GM23248 (cell line): Measurements from ENCODE around the gene KCNJ6. TPM values are rescaled to one million over a fixed set of nuclear protein-coding genes. Genes with fewer than 3 reads are reported as not detected.
A peak's percentile ranks its signal among the peaks of the same experiment; 100 is the strongest.

Experiments used
- DNase-seq: peaks from one replicate; pipeline ENCODE4 v3.0.0-alpha.2; 2015
- H2AFZ ChIP-seq: fragments of 200-600 bp; sonication (generic); 2 replicates; pipeline ENCODE4 v1.6.1; 2016; ENCODE audit warnings: antibody characterized with exemption
- H3F3A ChIP-seq: fragments of 200-600 bp; sonication (generic); 2 replicates; pipeline ENCODE4 v1.6.1; 2016; ENCODE audit warnings: mild to moderate bottlenecking, antibody characterized with exemption, mixed run types; ENCODE audit not compliant: insufficient read depth
- H3K27ac ChIP-seq: fragments of 200-600 bp; sonication (generic); 2 replicates; pipeline ENCODE4 v1.5.1; 2016; ENCODE audit warnings: mild to moderate bottlenecking
- H3K27me3 ChIP-seq: fragments of 200-600 bp; sonication (generic); replicated peaks from 2 replicates; pipeline ENCODE4 v1.6.1; 2016; ENCODE audit warnings: mild to moderate bottlenecking; ENCODE audit not compliant: insufficient read depth
- H3K36me3 ChIP-seq: fragments of 200-600 bp; sonication (generic); 2 replicates; pipeline ENCODE4 v1.6.1; 2016; ENCODE audit warnings: low read depth, mild to moderate bottlenecking
- H3K4me1 ChIP-seq: fragments of 200-600 bp; sonication (generic); 2 replicates; pipeline ENCODE4 v1.6.1; 2016; ENCODE audit warnings: mild to moderate bottlenecking; ENCODE audit not compliant: insufficient read depth
- H3K4me2 ChIP-seq: fragments of 200-600 bp; sonication (generic); one replicate; pipeline ENCODE4 v1.6.1; 2016; ENCODE audit warnings: mild to moderate bottlenecking; ENCODE audit not compliant: unreplicated experiment
- H3K4me3 ChIP-seq: fragments of 200-600 bp; sonication (generic); 2 replicates; pipeline ENCODE4 v1.5.1; 2016; ENCODE audit warnings: mild to moderate bottlenecking
- H3K79me2 ChIP-seq: fragments of 200-600 bp; sonication (generic); 2 replicates; pipeline ENCODE4 v1.6.1; 2016; ENCODE audit warnings: mild to moderate bottlenecking; ENCODE audit not compliant: insufficient read depth
- H3K9ac ChIP-seq: fragments of 200-600 bp; sonication (generic); 2 replicates; pipeline ENCODE4 v1.6.1; 2016; ENCODE audit warnings: mild to moderate bottlenecking
- H3K9me2 ChIP-seq: fragments of 200-600 bp; sonication (generic); 2 replicates; pipeline ENCODE4 v1.6.1; 2016; ENCODE audit warnings: mixed run types, mild to moderate bottlenecking, moderate library complexity; ENCODE audit not compliant: insufficient read depth
- H3K9me3 ChIP-seq: fragments of 200-600 bp; sonication (generic); one replicate; pipeline ENCODE4 v1.6.1; 2017; ENCODE audit warnings: low read depth
- H4K20me1 ChIP-seq: fragments of 200-600 bp; sonication (generic); 2 replicates; pipeline ENCODE4 v1.6.0; 2016; ENCODE audit not compliant: insufficient read depth
- EZH2 ChIP-seq: fragments of 200-600 bp; sonication (generic); IDR thresholded peaks from 2 replicates; pipeline ENCODE4 v1.6.1; 2018; ENCODE audit warnings: antibody characterized with exemption, mild to moderate bottlenecking; ENCODE audit not compliant: insufficient read depth, poor library complexity, severe bottlenecking
- EZH2phosphoT487 ChIP-seq: fragments of 200-600 bp; sonication (generic); IDR thresholded peaks from 2 replicates; pipeline ENCODE4 v1.6.1; 2018; ENCODE audit warnings: antibody characterized with exemption, moderate library complexity, mild to moderate bottlenecking, low read depth; ENCODE audit not compliant: insufficient read depth
- WGBS, 2 experiments: methylation state at CpG; one replicate each; pipeline ENCODE4 v1.1.6; 2015 to 2017; ENCODE audit warnings: low lambda C conversion rate in 2 of 2, low coverage in 1 of 2; ENCODE audit errors: missing lambda C conversion rate in 2 of 2; 5-methylcytosine and 5-hydroxymethylcytosine counted together
- in situ Hi-C: fragments of 300-500 bp; cut with MboI; formaldehyde crosslinking; loops from 2 replicates; pipeline ENCODE4 v1.15.0; 2020
- polyA plus RNA-seq: library from polyadenylated mRNA; unstranded; fragments of >200 nt; fragmentation: Nextera tagmentation; extraction: Ambion mirVana; gene quantifications from 2 replicates; pipeline ENCODE4 v1.2.1, GENCODE V29; 2016
- total RNA-seq: library from RNA; depleted of rRNA; stranded (reverse); fragments of >200 nt; shearing (Covaris generic); gene quantifications from 2 replicates; pipeline ENCODE4 v1.2.3, GENCODE V29; 2014

Gene KCNJ6
- total and polyA plus RNA-seq, 2 experiments from 2014 or later, result 0.11 TPM; not detected in 1

DNA sequence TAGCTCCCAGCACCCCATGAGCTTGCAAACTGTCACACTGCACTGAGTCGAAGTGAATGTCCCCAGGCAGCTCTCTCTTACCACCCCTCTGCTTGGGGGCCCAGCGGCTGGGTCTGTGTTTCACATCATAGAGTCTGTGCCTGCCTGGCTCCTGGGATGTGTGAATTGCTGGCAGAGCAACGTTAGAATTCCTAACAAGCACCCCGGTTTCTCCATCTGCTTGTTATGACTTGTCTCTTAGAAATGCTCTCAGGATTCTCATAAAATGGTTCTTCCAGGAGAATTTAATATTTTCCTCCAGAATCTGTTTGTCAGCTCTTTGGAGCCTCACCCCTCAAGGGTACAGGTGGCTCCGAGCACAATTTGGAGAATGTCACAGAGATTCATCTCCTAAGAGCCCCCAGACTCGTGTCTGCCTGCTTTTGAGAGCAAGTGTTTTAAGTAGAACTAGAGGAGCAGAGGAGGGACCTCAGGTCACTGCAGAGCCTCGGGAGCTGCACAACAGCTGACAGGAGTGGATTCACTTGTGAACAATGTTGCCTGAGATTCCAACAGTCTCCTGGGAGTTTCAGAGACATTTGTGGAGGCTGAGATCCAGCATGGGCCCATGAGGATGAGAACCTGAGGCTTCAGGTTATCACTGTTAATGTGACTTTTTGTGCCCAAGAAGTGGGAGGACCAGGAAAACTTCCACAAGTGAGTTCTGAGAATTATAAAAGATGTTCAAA, 131.5 kb downstream of the KCNJ6 start:
- Histone ChIP-seq H3K27ac (peak overlapping the region; percentile 22), H3K36me3 (no peaks in the 10 kb centered on the region), H3F3A (peaks cover 11% of the 10 kb centered on the region), H3K9ac (no peak overlapping the region), H3K4me2 (peak overlapping the region; percentile 12), H3K27me3 (no peaks in the 10 kb centered on the region), H3K4me1 (peaks cover 32% of the 10 kb centered on the region), H3K9me2 (no peaks in the 10 kb centered on the region), H3K9me3 (no peaks in the 10 kb centered on the region), H4K20me1 (no peaks in the 10 kb centered on the region), H3K4me3 (no peak overlapping the region), H2AFZ (peak overlapping the region; percentile 55), H3K79me2 (no peaks in the 10 kb centered on the region)
- in situ Hi-C loops, result no loop called here
- DNase-seq, result peak; percentile 51
- TF ChIP-seq EZH2phosphoT487 (no peak), EZH2 (no peak)
- WGBS, 2 experiments, result 44 to 45% methylated on average over 7 of the region's 7 CpGs

DNA sequence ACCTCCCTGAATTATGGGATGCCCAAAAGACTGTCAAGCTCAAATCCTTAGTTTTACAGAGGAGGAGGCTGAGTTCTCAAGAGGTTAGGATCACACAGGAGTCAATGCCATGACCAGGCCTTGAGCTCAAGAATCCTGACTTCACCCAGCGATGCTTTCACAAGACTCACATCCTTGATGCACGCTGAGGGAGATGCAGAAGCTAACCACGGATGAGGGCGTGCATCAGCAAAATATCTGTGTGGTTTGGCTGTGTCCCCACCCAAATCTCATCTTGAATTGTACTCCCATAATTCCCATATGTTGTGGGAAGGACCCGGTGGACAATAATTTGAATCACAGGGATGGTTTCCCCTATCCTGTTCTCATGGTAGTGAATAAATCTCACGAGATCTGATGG, 133.2 kb downstream of the KCNJ6 start:
- Histone ChIP-seq H4K20me1 (no peaks in the 10 kb centered on the region), H3K9ac (no peak overlapping the region), H3K9me3 (no peaks in the 10 kb centered on the region), H3K36me3 (no peaks in the 10 kb centered on the region), H3K4me2 (no peak overlapping the region), H3K9me2 (no peaks in the 10 kb centered on the region), H3K4me1 (peaks cover 31% of the 10 kb centered on the region), H3K79me2 (no peaks in the 10 kb centered on the region), H3K4me3 (no peak overlapping the region), H3K27me3 (no peaks in the 10 kb centered on the region), H2AFZ (no peak overlapping the region), H3K27ac (no peak overlapping the region), H3F3A (peaks cover 11% of the 10 kb centered on the region)
- in situ Hi-C loops, result no loop called here
- peak; percentile 42 for DNase-seq
- TF ChIP-seq EZH2phosphoT487, result no peak
- no peak for TF ChIP-seq EZH2
- 73 to 77% methylated on average over 6 of the region's 6 CpGs for WGBS, 2 experiments

DNA sequence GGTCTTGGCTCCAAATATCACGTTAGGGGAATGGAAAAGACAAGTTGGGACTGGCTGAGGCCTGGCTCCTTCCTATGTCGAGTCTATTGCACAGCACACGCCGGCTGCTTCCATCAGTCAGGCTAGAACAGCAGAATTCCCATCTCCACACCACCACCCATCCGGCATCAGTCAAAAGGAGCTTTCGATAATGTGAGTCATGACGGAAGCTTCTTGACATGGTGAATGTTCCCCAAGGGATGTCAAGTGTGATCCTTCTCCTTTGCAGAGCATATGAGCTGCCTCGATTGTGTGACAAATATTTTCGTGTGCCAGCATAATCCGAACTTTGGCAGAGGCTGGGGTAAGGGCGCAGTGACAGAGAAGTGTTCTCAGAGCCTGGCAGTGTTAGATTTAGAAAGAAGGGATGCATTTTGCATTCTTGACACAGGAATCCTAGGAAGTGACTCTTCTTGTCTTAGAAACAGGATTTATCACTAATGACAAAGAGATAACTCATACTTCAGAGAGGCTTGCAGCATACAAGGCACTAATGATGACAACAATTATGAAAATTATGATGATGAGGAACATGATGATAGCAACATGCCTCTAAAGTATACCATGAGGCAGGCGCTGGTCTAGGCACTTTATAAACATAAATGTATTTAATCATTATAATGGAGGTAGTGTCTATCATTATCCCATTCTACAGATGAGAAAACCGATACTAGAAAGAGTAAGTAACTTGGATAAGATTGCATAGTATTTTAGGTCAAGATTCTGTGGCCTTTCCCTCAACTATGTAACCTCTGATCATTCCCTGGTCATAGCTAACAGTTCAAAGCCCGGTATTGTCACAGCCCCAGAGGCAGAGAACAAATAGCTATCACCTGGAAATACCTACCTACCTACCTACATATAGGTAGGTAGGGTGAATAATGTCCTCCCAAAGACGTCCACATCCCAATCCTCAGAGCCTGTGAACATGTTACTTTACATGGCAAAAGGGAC, 135.0 kb downstream of the KCNJ6 start:
- in situ Hi-C loops, result no loop called here
- 52 to 56% methylated on average over 15 of the region's 15 CpGs for WGBS, 2 experiments
- DNase-seq, result peak; percentile 43
- no peak overlapping the region for H3K27ac ChIP-seq
- no peaks in the 10 kb centered on the region for H3K36me3 ChIP-seq
- no peaks in the 10 kb centered on the region for H3K27me3 ChIP-seq
- H3K9ac ChIP-seq, result no peak overlapping the region
- H3K4me1 ChIP-seq, result peaks cover 17% of the 10 kb centered on the region
- H3K4me3 ChIP-seq, result no peak overlapping the region
- peak overlapping the region; percentile 11 for H3K4me2 ChIP-seq
- H3K9me2 ChIP-seq, result no peaks in the 10 kb centered on the region
- no peaks in the 10 kb centered on the region for H3K79me2 ChIP-seq
- no peaks in the 10 kb centered on the region for H3F3A ChIP-seq
- no peaks in the 10 kb centered on the region for H4K20me1 ChIP-seq
- no peak for TF ChIP-seq EZH2phosphoT487
- TF ChIP-seq EZH2, result no peak
- H3K9me3 ChIP-seq, result no peaks in the 10 kb centered on the region
- H2AFZ ChIP-seq, result no peak overlapping the region

DNA sequence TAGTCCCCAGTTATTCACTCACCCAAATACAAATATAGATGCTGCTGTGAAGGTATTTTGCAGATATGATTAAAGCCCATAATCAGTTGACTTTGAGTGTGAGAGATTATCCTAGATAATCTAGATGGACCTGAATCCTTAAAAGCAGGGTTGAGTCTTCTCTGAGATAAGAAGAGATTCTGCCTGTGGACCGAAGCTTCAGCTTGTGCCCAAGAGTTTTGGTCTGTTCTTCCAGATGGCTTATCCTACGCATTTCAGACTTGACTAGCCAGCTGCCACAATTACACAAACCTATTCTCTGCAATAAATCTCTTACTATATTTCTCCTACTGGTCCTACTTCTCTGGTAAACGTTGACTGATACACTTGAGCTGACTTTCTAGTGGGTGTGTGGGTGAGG, 145.1 kb downstream of the KCNJ6 start:
- no peak overlapping the region for H3K27ac ChIP-seq
- no peak overlapping the region for H3K4me2 ChIP-seq
- H3K4me1 ChIP-seq, result peaks cover 16% of the 10 kb centered on the region; the same call in 1 of the 2 replicates
- in situ Hi-C loops, result no loop called here
- no peak overlapping the region for H3K4me3 ChIP-seq
- TF ChIP-seq EZH2, result no peak
- no peak for TF ChIP-seq EZH2phosphoT487
- H3K9me3 ChIP-seq, result no peaks in the 10 kb centered on the region
- H3K9ac ChIP-seq, result no peak overlapping the region
- 83 to 85% methylated on average over 3 of the region's 3 CpGs for WGBS, 2 experiments
- H3F3A ChIP-seq, result no peaks in the 10 kb centered on the region
- no peaks in the 10 kb centered on the region for H3K79me2 ChIP-seq
- no peak overlapping the region for H2AFZ ChIP-seq
- H3K27me3 ChIP-seq, result no peaks in the 10 kb centered on the region
- H4K20me1 ChIP-seq, result no peaks in the 10 kb centered on the region
- H3K36me3 ChIP-seq, result no peaks in the 10 kb centered on the region
- no peaks in the 10 kb centered on the region for H3K9me2 ChIP-seq
- DNase-seq, result no peak
